IPS-15b (cell line): ENCODE measurements around the gene CIAO3.
"Not testable (repeated sequence)": the region's sequence is repeated elsewhere in the genome, so short reads cannot be mapped to it uniquely, and the experiment has no call there.

Experiments
- H3K27me3 ChIP-seq: one replicate; pipeline ENCODE4 v1.6.1; 2013; ENCODE audit warnings: low read length; ENCODE audit not compliant: control insufficient read depth, insufficient read depth
- H3K36me3 ChIP-seq: one replicate; pipeline ENCODE4 v1.6.1; 2013; ENCODE audit warnings: low read length; ENCODE audit not compliant: control insufficient read depth, insufficient read depth
- H3K4me1 ChIP-seq: one replicate; pipeline ENCODE4 v1.6.1; 2013; ENCODE audit warnings: mild to moderate bottlenecking, low read length; ENCODE audit not compliant: control insufficient read depth, insufficient read depth
- H3K4me3 ChIP-seq: one replicate; pipeline ENCODE4 v1.5.1; 2013; ENCODE audit warnings: low read depth, low read length
- H3K9ac ChIP-seq: one replicate; pipeline ENCODE4 v1.6.1; 2013; ENCODE audit warnings: low read depth, mild to moderate bottlenecking, low read length
- H3K9me3 ChIP-seq: one replicate; pipeline ENCODE4 v1.6.1; 2013; ENCODE audit warnings: mild to moderate bottlenecking, low read length; ENCODE audit not compliant: control insufficient read depth, insufficient read depth

The CIAO3 gene

DNA sequence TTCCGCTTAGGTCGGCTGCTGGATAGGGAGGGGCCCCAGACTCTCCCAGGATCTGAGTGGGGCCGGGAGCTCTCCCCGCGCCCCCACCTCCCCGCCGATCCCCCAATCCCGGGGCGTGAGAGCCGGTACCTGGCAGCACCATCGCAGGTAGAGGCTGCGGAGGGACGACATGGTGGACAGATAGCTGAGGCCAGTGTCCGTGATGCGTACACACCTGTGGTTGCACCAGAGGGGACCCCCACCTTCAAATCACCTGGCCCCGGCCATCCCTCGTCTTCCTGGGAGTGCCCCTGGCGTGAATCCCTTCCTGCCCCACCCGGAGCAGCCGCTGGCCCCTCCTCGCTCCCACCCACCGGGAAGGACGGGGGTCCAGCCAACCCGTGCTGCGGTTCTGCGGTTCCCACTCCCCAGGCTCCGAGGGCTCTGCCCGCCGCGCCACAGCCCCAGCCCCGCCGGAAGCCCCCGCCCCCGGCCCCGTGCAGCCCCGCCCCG is 45.9 kb downstream of the CIAO3 start:
- Histone ChIP-seq H3K4me1 (no peaks in the 10 kb centered on the region), H3K9ac (no peak overlapping the region), H3K4me3 (peak overlapping the region; percentile 71), H3K27me3 (peaks cover 51% of the 10 kb centered on the region), H3K36me3 (no peaks in the 10 kb centered on the region), H3K9me3 (no peaks in the 10 kb centered on the region)

DNA sequence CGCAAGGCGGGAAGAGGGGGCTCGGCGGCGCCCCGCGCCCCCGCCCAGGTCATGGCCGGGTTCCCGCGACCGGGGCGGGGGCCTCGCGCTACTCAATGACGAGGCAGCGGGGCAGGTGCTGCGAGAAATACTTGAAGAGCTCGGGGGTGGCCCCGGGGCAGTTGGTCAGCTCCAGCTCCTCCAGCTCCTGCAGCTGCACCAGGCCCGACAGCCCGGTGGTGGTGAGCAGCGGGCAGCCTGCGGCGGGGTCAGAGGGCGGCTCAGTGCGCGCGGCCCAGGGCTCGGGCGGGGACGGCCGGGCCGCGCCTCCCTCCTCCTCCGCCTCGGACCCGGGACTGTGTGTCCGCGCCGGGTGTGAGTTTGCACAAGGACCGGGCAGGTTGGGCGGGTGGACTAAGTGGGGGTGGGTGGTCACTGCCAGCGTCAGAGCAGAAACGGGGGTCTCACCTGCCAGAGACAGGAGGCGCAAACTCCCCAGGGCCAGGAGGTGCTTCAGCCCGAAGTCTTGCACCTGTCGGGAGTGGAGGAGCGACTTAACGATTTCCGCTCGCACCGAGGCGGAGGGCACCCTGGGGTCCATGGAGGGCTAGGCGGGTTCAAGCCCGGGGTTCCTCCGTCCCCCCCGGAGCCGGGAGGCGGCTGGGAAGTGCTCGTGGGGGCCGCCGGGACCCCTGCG is 46.5 kb downstream of the CIAO3 start:
- H3K27me3 ChIP-seq = peaks cover 49% of the 10 kb centered on the region

DNA sequence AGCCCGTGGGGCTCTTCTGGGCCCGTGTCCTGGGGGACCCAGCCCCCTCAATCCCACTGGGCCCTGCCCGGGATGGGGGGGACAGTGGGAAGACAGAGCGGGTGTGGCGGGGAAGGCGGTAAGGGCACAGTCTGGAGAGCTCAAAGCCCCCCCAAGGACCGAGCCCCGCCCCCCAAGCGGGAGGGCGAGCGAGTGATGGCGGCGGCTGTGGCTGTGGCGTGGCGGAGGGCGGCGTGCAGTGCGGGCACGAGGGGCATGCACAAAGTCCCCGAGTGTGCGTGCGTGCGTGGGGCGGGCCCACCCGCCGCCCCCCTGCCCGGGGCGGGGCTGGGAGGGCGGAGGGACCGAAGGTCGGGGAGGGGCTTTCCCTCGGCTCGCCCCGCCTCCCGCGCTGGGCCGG is 47.0 kb downstream of the CIAO3 start:
- no peaks in the 10 kb centered on the region for H3K9me3 ChIP-seq
- H3K36me3 ChIP-seq = no peaks in the 10 kb centered on the region
- H3K27me3 ChIP-seq = peaks cover 43% of the 10 kb centered on the region
- peak overlapping the region; percentile 71 for H3K4me3 ChIP-seq
- H3K9ac ChIP-seq = no peak overlapping the region
- no peaks in the 10 kb centered on the region for H3K4me1 ChIP-seq

More for the DNA sequence above, 46.5 kb downstream of the CIAO3 start:
- Histone ChIP-seq H3K9me3 (no peaks in the 10 kb centered on the region), H3K4me3 (peak overlapping the region; percentile 71), H3K4me1 (no peaks in the 10 kb centered on the region), H3K36me3 (no peaks in the 10 kb centered on the region), H3K9ac (no peak overlapping the region)

DNA sequence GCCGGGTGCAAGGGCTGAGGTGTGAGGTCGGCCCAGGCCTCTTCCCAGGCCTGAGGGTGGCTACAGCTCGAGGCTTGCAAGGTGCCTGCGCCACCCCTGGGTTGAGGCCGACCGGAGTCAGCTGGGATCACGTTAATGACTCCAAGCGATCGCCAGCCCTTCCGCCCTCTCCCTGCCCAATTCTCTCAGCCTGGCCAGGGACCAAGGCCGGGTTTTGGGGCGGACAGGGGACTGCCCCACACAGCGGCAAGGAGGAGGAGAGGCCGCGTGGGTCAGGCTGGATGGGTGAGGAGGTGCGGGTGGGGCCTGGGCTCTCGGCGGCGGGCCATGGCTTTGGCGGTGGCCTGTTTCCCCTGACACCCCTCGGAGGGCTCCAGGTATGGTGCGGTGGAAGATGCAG is 47.4 kb downstream of the CIAO3 start:
- H3K9me3 ChIP-seq = no peaks in the 10 kb centered on the region
- peaks cover 41% of the 10 kb centered on the region for H3K27me3 ChIP-seq
- peak overlapping the region; percentile 71 for H3K4me3 ChIP-seq
- H3K36me3 ChIP-seq = no peaks in the 10 kb centered on the region
- H3K9ac ChIP-seq = no peak overlapping the region
- H3K4me1 ChIP-seq = no peaks in the 10 kb centered on the region

DNA sequence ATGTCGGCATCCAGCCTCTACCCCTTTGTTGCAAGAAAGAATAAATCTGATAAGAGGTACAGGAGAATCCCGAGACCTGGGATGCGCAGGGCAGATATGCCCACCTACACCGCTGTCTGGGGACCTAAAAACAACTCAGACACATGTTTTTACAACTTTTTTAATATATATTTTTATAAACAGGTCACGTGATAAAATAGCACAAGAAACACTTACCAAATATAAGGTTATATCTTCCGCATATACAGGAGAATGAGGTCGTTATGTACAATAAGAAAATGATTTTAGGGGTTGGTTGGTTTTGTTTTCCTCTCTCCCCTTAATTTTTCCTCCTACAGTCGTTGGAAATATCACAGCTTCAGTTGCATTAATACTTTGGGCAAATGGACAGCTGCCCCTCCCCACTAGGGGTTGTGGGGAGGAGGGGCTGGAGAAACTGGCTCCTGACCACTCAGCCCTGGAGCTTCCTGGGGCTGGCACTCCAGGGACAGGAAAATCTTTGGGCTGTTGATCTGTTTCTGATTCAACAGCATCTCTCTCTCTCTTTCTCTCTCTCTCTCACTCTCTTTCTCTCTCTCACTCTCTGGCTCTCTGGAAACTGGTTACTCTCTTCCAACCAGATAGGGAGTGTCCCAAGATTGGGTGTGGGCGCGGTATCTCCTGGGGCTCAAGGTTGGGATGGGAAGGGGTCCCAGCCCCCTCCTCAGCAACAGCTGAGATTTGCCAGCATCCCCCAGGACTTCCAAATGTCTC is 48.3 kb downstream of the CIAO3 start:
- no peaks in the 10 kb centered on the region for H3K9me3 ChIP-seq
- peaks cover 38% of the 10 kb centered on the region for H3K27me3 ChIP-seq
- no peak overlapping the region for H3K9ac ChIP-seq
- no peak overlapping the region for H3K4me3 ChIP-seq
- no peaks in the 10 kb centered on the region for H3K36me3 ChIP-seq
- no peaks in the 10 kb centered on the region for H3K4me1 ChIP-seq

DNA sequence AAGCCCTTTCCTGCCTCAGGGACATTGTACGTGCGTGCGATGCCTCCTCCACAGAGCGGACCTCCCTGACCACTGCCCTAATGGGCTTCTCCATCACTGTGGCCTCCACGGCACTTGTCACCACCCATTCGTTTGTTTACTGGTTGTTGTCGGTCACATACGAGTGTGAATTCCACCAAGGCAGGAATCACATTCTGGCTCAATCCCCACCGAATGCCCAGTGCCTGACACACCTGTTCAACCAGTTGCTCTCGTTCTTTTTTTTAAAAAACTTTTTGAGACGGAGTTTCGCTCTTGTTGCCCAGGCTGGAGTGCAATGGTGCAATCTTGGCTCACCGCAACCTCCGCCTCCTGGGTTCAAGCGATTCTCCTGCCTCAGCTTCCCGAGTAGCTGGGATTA is 49.6 kb downstream of the CIAO3 start:
- H3K4me1 ChIP-seq, H3K4me3 ChIP-seq, H3K9me3 ChIP-seq, H3K9ac ChIP-seq, H3K36me3 ChIP-seq: not testable (repeated sequence)
- peaks cover 36% of the 10 kb centered on the region for H3K27me3 ChIP-seq

DNA sequence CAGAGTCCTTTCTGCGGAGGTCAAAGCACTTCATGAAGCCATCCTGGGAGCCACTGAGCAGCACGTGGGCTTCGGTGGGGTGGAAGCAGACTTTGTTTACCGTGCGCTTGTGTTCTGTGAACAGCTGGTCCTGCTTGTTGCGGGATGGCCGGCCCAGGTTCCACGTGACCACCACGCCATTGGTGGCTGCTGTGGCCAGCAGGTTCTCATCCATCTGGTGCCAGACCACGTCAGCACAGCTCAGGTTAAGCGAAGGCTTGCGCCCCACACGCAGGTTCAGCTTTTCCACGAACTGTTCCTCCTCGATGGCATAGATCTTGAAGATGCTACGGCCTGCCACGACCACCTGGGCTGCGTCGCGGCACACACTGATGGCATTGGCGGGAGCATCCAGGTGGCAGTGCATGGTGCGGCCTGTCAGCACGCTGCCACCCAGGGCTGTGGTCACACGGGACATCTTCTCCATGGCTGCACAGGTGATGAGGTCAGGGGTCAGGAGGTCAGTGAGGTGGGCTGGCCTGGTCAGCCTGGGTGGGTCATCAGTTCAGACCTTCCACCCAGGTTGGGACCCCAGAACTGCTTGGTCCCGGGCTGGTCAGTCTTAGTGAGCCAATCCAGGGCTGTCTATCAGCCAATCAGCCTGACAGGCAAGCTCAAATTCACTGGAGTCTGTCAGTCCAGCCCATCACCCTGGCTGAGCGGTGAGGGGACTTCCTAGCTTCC is 51.5 kb downstream of the CIAO3 start:
- Histone ChIP-seq H3K9me3 (no peaks in the 10 kb centered on the region), H3K27me3 (peaks cover 21% of the 10 kb centered on the region), H3K4me3 (peak overlapping the region; percentile 84), H3K4me1 (no peaks in the 10 kb centered on the region), H3K36me3 (peaks cover 18% of the 10 kb centered on the region), H3K9ac (peak overlapping the region; percentile 77)

DNA sequence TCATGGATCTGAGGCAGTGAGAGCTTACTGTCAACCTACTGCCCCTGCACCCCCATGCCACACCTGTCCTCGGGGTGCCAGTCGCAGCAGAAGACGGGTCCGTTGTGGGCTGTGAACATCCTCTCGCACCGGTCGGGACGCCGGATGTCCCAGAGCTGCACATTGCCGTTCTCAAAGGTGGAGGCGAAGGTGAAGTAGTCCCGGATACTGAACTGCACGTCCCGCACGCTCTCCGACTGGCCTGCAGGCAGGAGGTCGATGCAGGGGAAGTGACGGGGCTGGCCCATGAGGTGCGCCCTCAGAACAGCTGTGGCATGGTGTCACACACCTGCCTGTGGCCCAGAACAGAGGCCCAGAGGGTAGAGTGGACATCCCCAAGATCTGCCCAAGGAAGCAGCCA is 53.3 kb downstream of the CIAO3 start:
- no peak overlapping the region for H3K9ac ChIP-seq
- peaks cover 28% of the 10 kb centered on the region for H3K36me3 ChIP-seq
- peaks cover 12% of the 10 kb centered on the region for H3K27me3 ChIP-seq
- H3K4me3 ChIP-seq = no peak overlapping the region
- H3K4me1 ChIP-seq = peaks cover 3% of the 10 kb centered on the region
- no peaks in the 10 kb centered on the region for H3K9me3 ChIP-seq

DNA sequence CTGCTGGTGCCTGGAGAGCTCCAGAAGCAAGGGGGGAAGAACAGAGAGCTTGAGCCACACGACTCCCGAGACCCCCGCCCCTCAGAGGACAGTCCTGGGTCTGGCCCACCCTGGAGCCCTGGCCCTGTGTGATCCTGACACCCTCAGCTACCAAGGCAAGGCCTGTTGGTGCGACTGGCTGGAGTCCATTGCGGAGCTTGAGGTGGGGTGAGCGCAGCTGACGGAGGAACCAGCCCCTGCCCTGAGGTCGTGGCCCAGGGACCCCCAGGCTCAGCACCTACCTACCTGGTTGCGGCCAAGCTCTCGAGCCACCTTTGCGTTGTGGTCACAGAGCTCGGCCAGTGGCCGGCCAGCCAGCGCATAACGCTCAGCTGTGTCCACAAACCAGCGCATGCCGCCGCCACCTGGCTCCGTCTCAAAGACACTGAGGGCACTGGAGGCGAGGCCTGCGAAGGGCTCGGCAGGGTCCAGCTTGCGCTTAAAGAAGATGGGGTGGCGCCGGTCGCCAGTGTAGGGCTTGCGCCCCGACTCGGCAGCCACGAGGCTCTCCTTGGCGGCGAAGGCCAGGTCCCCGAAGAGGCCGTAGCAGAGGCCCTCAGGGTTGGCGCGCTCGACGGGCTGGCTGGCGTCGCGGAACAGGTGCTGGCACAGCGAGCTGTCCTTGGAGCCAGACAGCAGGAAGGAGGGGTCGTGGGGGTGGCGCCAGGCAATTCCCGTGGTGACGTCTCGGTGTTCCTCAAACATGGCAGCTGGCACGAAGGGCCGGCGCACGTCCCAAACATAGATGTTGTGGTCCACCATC is 54.1 kb downstream of the CIAO3 start:
- no peaks in the 10 kb centered on the region for H3K9me3 ChIP-seq
- H3K27me3 ChIP-seq = peaks cover 4% of the 10 kb centered on the region
- H3K4me1 ChIP-seq = peaks cover 3% of the 10 kb centered on the region
- H3K9ac ChIP-seq = no peak overlapping the region
- no peak overlapping the region for H3K4me3 ChIP-seq
- H3K36me3 ChIP-seq = peaks cover 36% of the 10 kb centered on the region

DNA sequence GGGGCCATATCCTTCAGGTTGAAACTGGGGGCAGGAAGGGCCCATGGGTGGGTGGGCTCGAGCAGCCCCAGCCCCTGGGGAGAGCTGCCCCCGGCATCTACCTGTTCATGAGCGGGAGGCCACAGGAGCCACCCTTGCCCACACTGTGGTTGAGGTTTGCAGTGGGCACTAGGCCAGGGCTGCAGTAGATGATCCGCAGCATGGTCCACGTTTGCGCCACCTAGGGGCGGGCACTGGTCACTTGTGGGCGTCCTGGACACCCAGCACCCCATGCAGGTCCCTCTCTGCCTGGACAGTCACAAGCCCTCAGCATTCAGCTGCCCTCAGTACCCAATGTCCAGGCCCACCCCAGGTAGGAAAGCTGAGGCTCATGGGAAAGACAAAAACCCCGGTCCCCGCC is 54.8 kb downstream of the CIAO3 start:
- no peak overlapping the region for H3K4me3 ChIP-seq
- H3K36me3 ChIP-seq = peaks cover 39% of the 10 kb centered on the region
- no peaks in the 10 kb centered on the region for H3K9me3 ChIP-seq
- H3K27me3 ChIP-seq = peaks cover under 1% of the 10 kb centered on the region
- no peak overlapping the region for H3K9ac ChIP-seq
- peaks cover 3% of the 10 kb centered on the region for H3K4me1 ChIP-seq

DNA sequence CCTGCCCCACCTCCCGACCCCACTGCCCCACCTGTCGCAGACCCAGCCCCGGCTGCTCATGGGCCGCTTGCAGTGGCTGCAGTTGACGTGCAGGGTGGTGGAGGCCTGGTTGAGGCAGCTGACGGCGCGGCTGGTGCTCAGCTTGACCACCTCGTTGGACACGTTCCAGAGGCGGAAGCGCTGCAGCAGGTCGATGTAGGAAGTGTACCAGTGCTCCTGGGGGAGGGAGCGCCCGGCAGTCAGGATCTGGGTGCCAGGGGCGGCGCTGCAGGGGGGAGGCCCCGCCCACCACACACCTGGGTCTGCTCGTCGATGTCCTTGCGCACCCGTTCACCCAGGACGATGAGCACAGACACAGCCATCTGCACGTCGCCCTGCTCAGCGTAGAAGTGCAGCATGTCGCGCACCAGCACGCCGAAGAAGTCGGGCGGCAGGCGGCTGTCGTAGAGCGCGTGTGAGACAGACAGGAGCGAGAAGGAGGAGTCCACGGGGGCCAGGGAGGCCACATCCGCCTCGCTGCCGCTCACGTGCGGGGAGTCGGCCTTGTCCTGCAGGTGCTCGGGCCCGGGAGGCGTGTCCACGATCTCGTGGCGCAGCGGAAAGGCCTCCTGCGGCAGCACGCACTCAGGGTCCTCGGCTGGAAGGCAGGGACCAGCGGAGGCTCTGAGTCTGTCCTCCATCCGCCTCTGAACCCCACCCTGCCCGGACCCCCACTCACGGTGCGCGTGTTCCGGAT is 55.7 kb downstream of the CIAO3 start:
- Histone ChIP-seq H3K4me3 (no peak overlapping the region), H3K36me3 (peaks cover 39% of the 10 kb centered on the region), H3K4me1 (peaks cover 3% of the 10 kb centered on the region), H3K27me3 (no peaks in the 10 kb centered on the region), H3K9me3 (no peaks in the 10 kb centered on the region), H3K9ac (no peak overlapping the region)
